ENCODE data around the gene FANCF. TPM values are rescaled to one million over a fixed set of nuclear protein-coding genes. Genes with fewer than 3 reads are reported as not detected.

Gene FANCF
- total RNA-seq, 1 experiment from 2014 or later: 15.0 TPM

GRCh38 chr11:22634897-22635629 lies 9.4 kb upstream of the FANCF start:
- BruUV-seq (replicated peaks): no TSS peak
- intact Hi-C loops (cut with micrococcal nuclease; ENCODE audit: unreplicated experiment): no loop called here
- CTCF ChIA-PET: no interaction called here

GRCh38 chr11:22633354-22633902 lies 7.8 kb upstream of the FANCF start:
- POLR2A ChIA-PET (ENCODE audit: low non-redundant PET): no interaction called here
- TF ChIP-seq EZH2 (IDR thresholded peaks at IDR 0.05; ENCODE audit: borderline replicate concordance, low read depth, low read length, poor library complexity, severe bottlenecking) (no peak), CTCF (conservative IDR thresholded peaks at IDR 0.05; ENCODE audit: low read depth, low read length) (peak; percentile 26; the same call in 1 of the 2 replicates)
- intact Hi-C loops (cut with micrococcal nuclease; ENCODE audit: unreplicated experiment): no loop called here
- Histone ChIP-seq H3K27ac (ENCODE audit: low read depth, low read length, poor library complexity, severe bottlenecking) (no peak overlapping the region), H3K4me3 (ENCODE audit: low read depth, low read length, poor library complexity, severe bottlenecking) (no peak overlapping the region), H3K9me3 (ENCODE audit: low read depth, low read length, poor library complexity, severe bottlenecking) (no peaks in the 10 kb centered on the region), H3K27me3 (replicated peaks; ENCODE audit: insufficient read depth, low read depth, low read length, poor library complexity) (no peaks in the 10 kb centered on the region), H3K4me1 (ENCODE audit: insufficient read depth, low read length, poor library complexity, severe bottlenecking) (no peaks in the 10 kb centered on the region), H3K36me3 (ENCODE audit: insufficient read depth, low read length, poor library complexity, severe bottlenecking) (no peaks in the 10 kb centered on the region)
- no TSS peak for BruUV-seq (replicated peaks)
- DNase-seq (ENCODE audit: low spot score): no peak
- CTCF ChIA-PET: no interaction called here

More at GRCh38 chr11:22634897-22635629, 9.4 kb upstream of the FANCF start:
- Histone ChIP-seq H3K27ac (ENCODE audit: low read depth, low read length, poor library complexity, severe bottlenecking) (no peak overlapping the region), H3K27me3 (replicated peaks; ENCODE audit: insufficient read depth, low read depth, low read length, poor library complexity) (no peaks in the 10 kb centered on the region), H3K4me1 (ENCODE audit: insufficient read depth, low read length, poor library complexity, severe bottlenecking) (no peaks in the 10 kb centered on the region), H3K9me3 (ENCODE audit: low read depth, low read length, poor library complexity, severe bottlenecking) (no peaks in the 10 kb centered on the region), H3K36me3 (ENCODE audit: insufficient read depth, low read length, poor library complexity, severe bottlenecking) (no peaks in the 10 kb centered on the region), H3K4me3 (ENCODE audit: low read depth, low read length, poor library complexity, severe bottlenecking) (no peak overlapping the region)
- TF ChIP-seq EZH2 (IDR thresholded peaks at IDR 0.05; ENCODE audit: borderline replicate concordance, low read depth, low read length, poor library complexity, severe bottlenecking): no peak
- no peak for TF ChIP-seq CTCF (conservative IDR thresholded peaks at IDR 0.05; ENCODE audit: low read depth, low read length)
- POLR2A ChIA-PET (ENCODE audit: low non-redundant PET): no interaction called here
- DNase-seq (ENCODE audit: low spot score): peak; percentile 51

DNA sequence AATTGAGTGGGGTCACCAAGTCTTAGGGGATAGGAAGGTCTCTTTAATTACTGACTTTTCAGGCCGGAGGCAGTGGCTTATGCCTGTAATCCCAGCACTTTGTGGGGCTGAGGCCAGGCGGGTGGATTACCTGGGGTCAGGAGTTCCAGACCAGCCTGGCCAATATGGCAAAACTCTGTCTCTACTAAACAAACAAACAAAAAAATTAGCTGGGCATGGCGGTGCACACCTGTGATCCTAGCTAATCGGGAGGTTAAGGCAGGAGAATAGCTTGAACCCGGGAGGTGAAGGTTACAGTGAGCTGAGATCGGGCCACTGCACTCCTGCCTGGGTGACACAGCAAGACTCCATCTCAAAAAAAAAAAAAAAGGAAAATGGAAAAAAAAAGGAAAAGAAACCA lies 1.8 kb upstream of the FANCF start:
- Histone ChIP-seq H3K27me3 (replicated peaks; ENCODE audit: insufficient read depth, low read depth, low read length, poor library complexity) (no peaks in the 10 kb centered on the region), H3K4me3 (ENCODE audit: low read depth, low read length, poor library complexity, severe bottlenecking) (no peak overlapping the region), H3K4me1 (ENCODE audit: insufficient read depth, low read length, poor library complexity, severe bottlenecking) (peaks cover 16% of the 10 kb centered on the region), H3K27ac (ENCODE audit: low read depth, low read length, poor library complexity, severe bottlenecking) (no peak overlapping the region), H3K9me3 (ENCODE audit: low read depth, low read length, poor library complexity, severe bottlenecking) (no peaks in the 10 kb centered on the region), H3K36me3 (ENCODE audit: insufficient read depth, low read length, poor library complexity, severe bottlenecking) (no peaks in the 10 kb centered on the region)
- TF ChIP-seq CTCF (conservative IDR thresholded peaks at IDR 0.05; ENCODE audit: low read depth, low read length) (no peak), EZH2 (IDR thresholded peaks at IDR 0.05; ENCODE audit: borderline replicate concordance, low read depth, low read length, poor library complexity, severe bottlenecking) (no peak)
- intact Hi-C loops (cut with micrococcal nuclease; ENCODE audit: unreplicated experiment): loop anchor here (5.0 kb wide), 1 partner anchor 160 kb away; no protein-coding TSS in a partner anchor
- BruUV-seq (replicated peaks): no TSS peak
- no peak for DNase-seq (ENCODE audit: low spot score)
- ChIA-PET POLR2A (ENCODE audit: low non-redundant PET) (no interaction called here), CTCF (no interaction called here)

Data from A673 (cell line).